Spleen (tissue), 13 donors: Measurements from ENCODE around the gene SUMO2. TPM values are rescaled to one million over a fixed set of nuclear protein-coding genes. Genes with fewer than 3 reads are reported as not detected.

ENCODE experiments used
- DNase-seq: peaks from one replicate; pipeline ENCODE4 v3.0.0-alpha.2; 2020
- H3K27ac ChIP-seq, 8 donors: fragments of 200-600 bp; sonication (generic) in 7 of 8; 1 replicate in 4 of 8; 2 replicates in 4 of 8; pipeline versions ENCODE4 v1.5.0 to v1.8.0; 2016 to 2021; ENCODE audit warnings: inconsistent platforms in 4 of 8, mild to moderate bottlenecking in 4 of 8, moderate library complexity in 1 of 8
- H3K27me3 ChIP-seq, 7 donors: fragments of 200-600 bp; sonication (generic) in 6 of 7; replicated peaks in 1 of 7; 1 replicate in 4 of 7; 2 replicates in 3 of 7; pipeline versions ENCODE4 v1.5.0 to v1.8.0; 2016 to 2021; ENCODE audit warnings: inconsistent platforms in 3 of 7, mild to moderate bottlenecking in 1 of 7
- H3K36me3 ChIP-seq, 6 donors: fragments of 200-600 bp; sonication (generic) in 5 of 6; 1 replicate in 4 of 6; 2 replicates in 2 of 6; pipeline versions ENCODE4 v1.5.0 to v1.8.0; 2016 to 2021; ENCODE audit warnings: inconsistent platforms in 2 of 6
- H3K4me1 ChIP-seq, 6 donors: fragments of 200-600 bp; sonication (generic) in 5 of 6; 1 replicate in 3 of 6; 2 replicates in 3 of 6; pipeline versions ENCODE4 v1.5.0 to v1.8.0; 2016 to 2021; ENCODE audit warnings: inconsistent platforms in 3 of 6
- H3K4me3 ChIP-seq, 8 donors: fragments of 200-600 bp; sonication (generic) in 7 of 8; 1 replicate in 4 of 8; 2 replicates in 4 of 8; pipeline versions ENCODE4 v1.5.0 to v1.8.0; 2016 to 2021; ENCODE audit warnings: inconsistent platforms in 4 of 8, mild to moderate bottlenecking in 4 of 8, moderate library complexity in 2 of 8
- H3K9me3 ChIP-seq, 8 donors: fragments of 200-600 bp; sonication (generic) in 7 of 8; 1 replicate in 4 of 8; 2 replicates in 4 of 8; pipeline versions ENCODE4 v1.5.0 to v1.8.0; 2016 to 2021; ENCODE audit warnings: inconsistent platforms in 4 of 8
- POLR2A ChIP-seq, 3 donors: fragments of 450-650 bp; IDR thresholded peaks; one replicate each; pipeline ENCODE4 v1.5.1; 2017; ENCODE audit warnings: antibody characterized with exemption in 3 of 3, mild to moderate bottlenecking in 1 of 3
- POLR2AphosphoS5 ChIP-seq, 3 donors: sonication (generic); formaldehyde crosslinking; IDR thresholded peaks; one replicate each; pipeline ENCODE4 v1.5.1; 2017; ENCODE audit warnings: antibody characterized with exemption in 3 of 3
- WGBS, 5 donors: extraction: QIAGEN DNeasy Blood & Tissue Kit in 3 of 5; methylation state at CpG; one replicate each; pipeline versions ENCODE4 v1.1.5 to v1.1.7; 2013 to 2018; 5-methylcytosine and 5-hydroxymethylcytosine counted together
- intact Hi-C: fragments of 100-400 bp; cut with DNase I; formaldehyde crosslinking; loops from one replicate; pipeline ENCODE4 v1.15.0; 2023; ENCODE audit warnings: low total_unique reads
- long read RNA-seq, 2 donors: transcript quantifications; one replicate each; lab custom pipeline, GENCODE V29; 2026
- polyA plus RNA-seq, 3 donors: library from polyadenylated mRNA; stranded (reverse); fragments of 200-250 nt; gene quantifications; one replicate each; pipeline ENCODE4 v1.2.1, GENCODE V29; 2013
- total RNA-seq, 7 donors: library from RNA; depleted of rRNA in 3 of 7; stranded (reverse); fragments of >200 nt in 3 of 7; fragmentation: NEBNext Ultra II Directional in 4 of 7; extraction: Animal tissue kit (Norgen Biotek cat#: 25700) in 4 of 7; gene quantifications; one replicate each; pipeline versions ENCODE4 v1.1.0 to v1.2.1, GENCODE V29; 2016 to 2021
- TF ChIP-seq, protein P1 (sequence below), 11 experiments: fragments of 200-600 bp in 7 of 11; fragments of 450-650 bp in 4 of 11; sonication (generic) in 4 of 11; IDR thresholded peaks in 8 of 11; conservative IDR thresholded peaks in 3 of 11; 1 replicate in 7 of 11; 2 replicates in 4 of 11; pipeline versions ENCODE4 v1.4.0 to v1.8.0; 2016 to 2021; ENCODE audit warnings: antibody characterized with exemption in 11 of 11, inconsistent platforms in 4 of 11, mild to moderate bottlenecking in 1 of 11
- donor health status: healthy with polysubstance abuse.
- donor health status: DM: no; HTN: no; CAD: no; lungs with moderate emphysema.
- donor health status: DM: no; HTN: no; CAD: no.
- donor health status: Bipolar disorder and iron deficiency.
- donor health status: healthy.
- donor health status: DM: no; HTN: no; CAD: no.
- donor health status: DM: yes; HTN: yes; CAD: no.

The SUMO2 gene
- 100 to 1,000 TPM in 4 of 7 donors, 10 to 100 TPM in 3; 67.7 to 310 (median 251) TPM for total RNA-seq
- polyA plus RNA-seq: 100 to 1,000 TPM in 2 of 3 donors, 10 to 100 TPM in 1; 97.3 to 127 (median 117) TPM
- long read RNA-seq, donor 1, transcript SUMO2-202 (4 exons, 3,190 nt): major isoform, 294 of 307 reads
- long read RNA-seq, donor 1, partial matches to known transcripts: 11 of 307 reads
- long read RNA-seq, donor 1, other reads (novel, unspliced or antisense): 0 of 307 reads
- long read RNA-seq, donor 2, transcript SUMO2-202 (4 exons, 3,190 nt): major isoform, 196 of 208 reads
- long read RNA-seq, donor 2, partial matches to known transcripts: 9 of 208 reads
- long read RNA-seq, donor 2, other reads (novel, unspliced or antisense): 0 of 208 reads

GRCh38 chr17:75182569-75183436, at the start of gene SUMO2:
Gene SUMO2, minus strand, starts transcription at chr17:75182959. Its CDS starts 125 bp downstream, at chr17:75182834.
- H3K9me3 ChIP-seq: no peaks in the 10 kb centered on the region
- H3K4me1 ChIP-seq: peaks cover 17 to 53% (median 41%) of the 10 kb centered on the region in 6 donors
- peak within 1 kb of the TSS; percentile 62 to 98 (median 96) for H3K4me3 ChIP-seq
- peaks cover 0 to 27% (median 16%) of the 10 kb centered on the region in 6 donors for H3K36me3 ChIP-seq
- TF ChIP-seq POLR2AphosphoS5 (IDR thresholded peaks at IDR 0.05) (peak; percentile 92 to 94 (median 93)), POLR2A (IDR thresholded peaks at IDR 0.05) (peak in 2 of 3 donors; percentile 18 to 79)
- TF ChIP-seq, protein P1, sequence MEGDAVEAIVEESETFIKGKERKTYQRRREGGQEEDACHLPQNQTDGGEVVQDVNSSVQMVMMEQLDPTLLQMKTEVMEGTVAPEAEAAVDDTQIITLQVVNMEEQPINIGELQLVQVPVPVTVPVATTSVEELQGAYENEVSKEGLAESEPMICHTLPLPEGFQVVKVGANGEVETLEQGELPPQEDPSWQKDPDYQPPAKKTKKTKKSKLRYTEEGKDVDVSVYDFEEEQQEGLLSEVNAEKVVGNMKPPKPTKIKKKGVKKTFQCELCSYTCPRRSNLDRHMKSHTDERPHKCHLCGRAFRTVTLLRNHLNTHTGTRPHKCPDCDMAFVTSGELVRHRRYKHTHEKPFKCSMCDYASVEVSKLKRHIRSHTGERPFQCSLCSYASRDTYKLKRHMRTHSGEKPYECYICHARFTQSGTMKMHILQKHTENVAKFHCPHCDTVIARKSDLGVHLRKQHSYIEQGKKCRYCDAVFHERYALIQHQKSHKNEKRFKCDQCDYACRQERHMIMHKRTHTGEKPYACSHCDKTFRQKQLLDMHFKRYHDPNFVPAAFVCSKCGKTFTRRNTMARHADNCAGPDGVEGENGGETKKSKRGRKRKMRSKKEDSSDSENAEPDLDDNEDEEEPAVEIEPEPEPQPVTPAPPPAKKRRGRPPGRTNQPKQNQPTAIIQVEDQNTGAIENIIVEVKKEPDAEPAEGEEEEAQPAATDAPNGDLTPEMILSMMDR (IDR thresholded peaks at IDR 0.05 in 8 of 11, conservative IDR thresholded peaks at IDR 0.05 in 3 of 11): peak in 8 of 11 experiments; percentile 14 to 72 (median 40)
- WGBS, 5 donors: 0 to 1% (median 1%) methylated on average over 26 to 92 of the region's 92 CpGs
- DNase-seq: peak; percentile 99
- intact Hi-C loops: no loop called here
- no peaks in the 10 kb centered on the region for H3K27me3 ChIP-seq
- peak within 1 kb of the TSS; percentile 99 to 100 (median 100) for H3K27ac ChIP-seq

DNA sequence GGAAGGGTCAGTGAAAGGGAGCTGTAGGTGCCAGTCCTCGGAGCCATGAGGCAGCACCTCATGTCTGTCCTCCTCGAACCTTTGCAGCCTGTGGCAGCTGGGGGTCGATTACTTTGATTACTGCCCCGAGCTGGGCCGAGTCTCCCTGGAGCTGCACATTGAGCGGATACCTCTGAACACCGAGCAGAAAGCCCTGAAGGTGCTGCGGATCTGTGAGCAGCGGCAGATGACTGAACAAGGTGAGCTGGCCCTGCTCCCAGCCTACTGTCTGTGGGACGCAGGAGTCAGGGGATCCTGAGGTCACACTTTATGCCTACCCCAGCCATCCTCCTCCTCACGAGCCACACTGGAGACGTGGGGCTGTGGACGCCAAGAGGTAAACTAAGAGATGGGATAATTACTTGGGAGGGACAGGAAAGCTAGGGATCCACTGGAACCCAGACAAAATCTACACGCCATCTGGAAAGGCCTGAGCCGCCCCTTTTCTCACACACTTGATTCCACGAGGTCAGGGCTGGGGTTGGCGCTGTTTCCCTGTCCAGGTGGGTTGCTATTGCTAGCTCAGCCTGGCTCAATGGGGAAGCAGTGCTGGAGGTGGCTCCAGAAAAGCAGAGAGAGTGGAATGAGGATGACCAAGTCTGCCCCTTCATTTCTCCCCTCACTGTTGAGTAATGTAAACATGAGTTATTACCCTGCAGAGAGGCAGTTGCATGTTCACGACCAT, 49.1 kb upstream of the SUMO2 start:
- Histone ChIP-seq H3K27ac (no peak overlapping the region), H3K27me3 (no peaks in the 10 kb centered on the region), H3K4me1 (peaks cover 0 to 24% (median 10%) of the 10 kb centered on the region in 6 donors), H3K9me3 (no peaks in the 10 kb centered on the region), H3K4me3 (no peak overlapping the region), H3K36me3 (peaks cover 0 to 98% (median 90%) of the 10 kb centered on the region in 6 donors)
- TF ChIP-seq POLR2A (IDR thresholded peaks at IDR 0.05) (no peak), POLR2AphosphoS5 (IDR thresholded peaks at IDR 0.05) (no peak)
- TF ChIP-seq, protein P1 (IDR thresholded peaks at IDR 0.05 in 8 of 11, conservative IDR thresholded peaks at IDR 0.05 in 3 of 11): no peak
- intact Hi-C loops: no loop called here
- no peak for DNase-seq
- WGBS, 5 donors: 92 to 96% (median 94%) methylated on average over 17 to 18 of the region's 18 CpGs

GRCh38 chr17:75231071-75231470, 48.3 kb upstream of the SUMO2 start:
- no peak overlapping the region for H3K4me3 ChIP-seq
- no peaks in the 10 kb centered on the region for H3K27me3 ChIP-seq
- peaks cover 0 to 98% (median 89%) of the 10 kb centered on the region in 6 donors for H3K36me3 ChIP-seq
- DNase-seq: no peak
- TF ChIP-seq POLR2AphosphoS5 (IDR thresholded peaks at IDR 0.05): no peak
- TF ChIP-seq, protein P1 (IDR thresholded peaks at IDR 0.05 in 8 of 11, conservative IDR thresholded peaks at IDR 0.05 in 3 of 11): no peak
- no peak for TF ChIP-seq POLR2A (IDR thresholded peaks at IDR 0.05)
- intact Hi-C loops: no loop called here
- H3K27ac ChIP-seq: no peak overlapping the region
- WGBS, 5 donors: 96 to 98% (median 97%) methylated on average over 8 of the region's 8 CpGs
- no peaks in the 10 kb centered on the region for H3K9me3 ChIP-seq
- H3K4me1 ChIP-seq: peaks cover 0 to 24% (median 10%) of the 10 kb centered on the region in 6 donors
